Lower leg skin (tissue), 4 donors: Measurements from ENCODE around the gene KRTAP13-2. TPM values are rescaled to one million over a fixed set of nuclear protein-coding genes. Genes with fewer than 3 reads are reported as not detected.

Experiments used
- DNase-seq, 2 donors: peaks; one replicate each; pipeline ENCODE4 v3.0.0-alpha.2; 2019; ENCODE audit warnings: low spot score in 2 of 2
- H3K4me3 ChIP-seq: fragments of 200-600 bp; sonication (generic); 2 replicates; pipeline ENCODE4 v1.5.1; 2017; ENCODE audit warnings: mild to moderate bottlenecking, low read depth; ENCODE audit not compliant: poor library complexity, severe bottlenecking
- CTCF ChIP-seq, 3 donors: fragments of 450-650 bp; IDR thresholded peaks; one replicate each; pipeline ENCODE4 v1.5.1; 2016; ENCODE audit warnings: antibody characterized with exemption in 3 of 3, mild to moderate bottlenecking in 3 of 3, moderate library complexity in 2 of 3
- POLR2A ChIP-seq, 2 donors: fragments of 450-650 bp; IDR thresholded peaks; one replicate each; pipeline ENCODE4 v1.6.1; 2016 to 2017; ENCODE audit warnings: antibody characterized with exemption in 2 of 2, mild to moderate bottlenecking in 1 of 2, moderate library complexity in 1 of 2
- WGBS, 2 donors: methylation state at CpG; one replicate each; pipeline ENCODE4 v1.1.5; 2018; 5-methylcytosine and 5-hydroxymethylcytosine counted together
- intact Hi-C: fragments of 100-400 bp; cut with DNase I; formaldehyde crosslinking; loops from one replicate; pipeline ENCODE4 v1.15.0; 2023; ENCODE audit warnings: low total_unique reads
- total RNA-seq, 4 donors: library from RNA; depleted of rRNA; stranded (reverse); fragments of >200 nt; gene quantifications; one replicate each; pipeline ENCODE4 v1.1.0, GENCODE V29; 2016

Gene KRTAP13-2
- total RNA-seq, result 1 to 10 TPM in 1 of 4 donors, not detected in 3; 3.2 TPM

- 82 to 88% methylated on average over 5 of the region's 5 CpGs for WGBS, 2 donors
- intact Hi-C loops, result no loop called here
- no peak for DNase-seq
- no peak within 1 kb of the TSS for H3K4me3 ChIP-seq
- TF ChIP-seq CTCF (IDR thresholded peaks at IDR 0.05) (no peak), POLR2A (IDR thresholded peaks at IDR 0.05) (no peak)
Observed at GRCh38 chr21:30372139-30372770, at the start of gene KRTAP13-2. Gene KRTAP13-2 (minus strand): TSS chr21:30372271. CDS start chr21:30372213, 58 bp downstream.

GRCh38 chr21:30415993-30416392, 43.9 kb upstream of the KRTAP13-2 start:
- 77 to 88% methylated on average over 5 of the region's 5 CpGs for WGBS, 2 donors
- H3K4me3 ChIP-seq, result no peak overlapping the region
- DNase-seq, result no peak
- intact Hi-C loops, result no loop called here
- TF ChIP-seq POLR2A (IDR thresholded peaks at IDR 0.05) (no peak), CTCF (IDR thresholded peaks at IDR 0.05) (no peak)

- TF ChIP-seq POLR2A (IDR thresholded peaks at IDR 0.05) (no peak), CTCF (IDR thresholded peaks at IDR 0.05) (no peak)
- 39 to 46% methylated on average over 11 to 14 of the region's 14 CpGs for WGBS, 2 donors
- H3K4me3 ChIP-seq, result no peak overlapping the region
- no peak for DNase-seq
- intact Hi-C loops, result no loop called here
Observed at GRCh38 chr21:30408782-30409494, 36.9 kb upstream of the KRTAP13-2 start.

GRCh38 chr21:30395731-30396130, 23.7 kb upstream of the KRTAP13-2 start, which contains the start of gene KRTAP13-1:
Gene KRTAP13-1 (plus strand): TSS chr21:30396031. CDS start chr21:30396087, 56 bp downstream.
- no peak for TF ChIP-seq POLR2A (IDR thresholded peaks at IDR 0.05)
- no peak for TF ChIP-seq CTCF (IDR thresholded peaks at IDR 0.05)
- H3K4me3 ChIP-seq, result no peak within 1 kb of the TSS
- DNase-seq, result no peak
- WGBS, 2 donors, result 57 to 62% methylated on average over 4 of the region's 4 CpGs
- intact Hi-C loops, result no loop called here

GRCh38 chr21:30391492-30392025, 19.5 kb upstream of the KRTAP13-2 start:
- TF ChIP-seq CTCF (IDR thresholded peaks at IDR 0.05) (no peak), POLR2A (IDR thresholded peaks at IDR 0.05) (no peak)
- 21 to 35% methylated on average over 2 of the region's 2 CpGs for WGBS, 2 donors
- intact Hi-C loops, result no loop called here
- H3K4me3 ChIP-seq, result no peak overlapping the region
- DNase-seq, result no peak
